Thymus (tissue), 11 donors: ENCODE measurements around the gene TK1. TPM values are rescaled to one million over a fixed set of nuclear protein-coding genes. Genes with fewer than 3 reads are reported as not detected.
A peak's percentile ranks its signal among the peaks of the same experiment; 100 is the strongest.

Source experiments
- DNase-seq, 9 donors: peaks; one replicate each; pipeline ENCODE4 v3.0.0-alpha.2; 2013; ENCODE audit warnings: low spot score in 9 of 9, low read depth in 6 of 9, missing footprints in 1 of 9
- H3K27ac ChIP-seq, 2 donors: one replicate each; pipeline ENCODE4 v1.5.1; 2013; ENCODE audit warnings: control low read depth in 1 of 2, low read depth in 1 of 2, low read length in 1 of 2, mild to moderate bottlenecking in 1 of 2, moderate library complexity in 1 of 2
- H3K27me3 ChIP-seq, 2 donors: one replicate each; pipeline ENCODE4 v1.5.1; 2013; ENCODE audit warnings: low read length in 1 of 2; ENCODE audit not compliant: control insufficient read depth in 2 of 2, insufficient read depth in 1 of 2
- H3K36me3 ChIP-seq, 2 donors: one replicate each; pipeline ENCODE4 v1.5.1; 2013; ENCODE audit warnings: low read length in 1 of 2, mild to moderate bottlenecking in 1 of 2, moderate library complexity in 1 of 2; ENCODE audit not compliant: control insufficient read depth in 2 of 2, insufficient read depth in 2 of 2
- H3K4me1 ChIP-seq, 2 donors: one replicate each; pipeline ENCODE4 v1.5.1; 2013; ENCODE audit warnings: low read length in 2 of 2; ENCODE audit not compliant: control insufficient read depth in 2 of 2, insufficient read depth in 2 of 2
- H3K4me3 ChIP-seq, 2 donors: one replicate each; pipeline ENCODE4 v1.5.1; 2013; ENCODE audit warnings: low read length in 2 of 2, control low read depth in 1 of 2, mild to moderate bottlenecking in 1 of 2
- H3K9me3 ChIP-seq, 2 donors: one replicate each; pipeline ENCODE4 v1.5.1; 2013; ENCODE audit warnings: low read length in 1 of 2, mild to moderate bottlenecking in 1 of 2; ENCODE audit not compliant: control insufficient read depth in 2 of 2, insufficient read depth in 1 of 2
- WGBS: extraction: QIAGEN DNeasy Blood & Tissue Kit; methylation state at CpG from one replicate; pipeline ENCODE4 v1.1.7; 2013; 5-methylcytosine and 5-hydroxymethylcytosine counted together
- polyA plus RNA-seq: library from polyadenylated mRNA; stranded (reverse); fragments of 200-250 nt; gene quantifications from one replicate; pipeline ENCODE4 v1.2.3, GENCODE V29; 2013
- total RNA-seq: library from RNA; stranded (reverse); fragments of 120-200 nt; gene quantifications from one replicate; pipeline ENCODE4 v1.2.4, GENCODE V29; 2013
- donor health status: healthy.

The TK1 gene
- total and polyA plus RNA-seq, 2 donors, result 3.8 to 32.3 TPM

GRCh38 chr17:78185981-78186691, 716 bp downstream of the TK1 start:
- no peak for DNase-seq
- H3K9me3 ChIP-seq, result no peaks in the 10 kb centered on the region
- WGBS, result 73% methylated on average over 10 of the region's 10 CpGs
- H3K27ac ChIP-seq, result no peak overlapping the region
- H3K4me3 ChIP-seq, result peak overlapping the region; percentile 46 to 62
- peaks cover 9 to 39% of the 10 kb centered on the region in 2 donors for H3K4me1 ChIP-seq
- peaks cover 9 to 22% of the 10 kb centered on the region in 2 donors for H3K36me3 ChIP-seq
- no peaks in the 10 kb centered on the region for H3K27me3 ChIP-seq

GRCh38 chr17:78184868-78185267, 2.0 kb downstream of the TK1 start:
- H3K27ac ChIP-seq, result no peak overlapping the region
- no peak overlapping the region for H3K4me3 ChIP-seq
- peaks cover 9 to 39% of the 10 kb centered on the region in 2 donors for H3K4me1 ChIP-seq
- no peak for DNase-seq
- 97% methylated on average over 9 of the region's 9 CpGs for WGBS
- peaks cover 12 to 18% of the 10 kb centered on the region in 2 donors for H3K36me3 ChIP-seq
- no peaks in the 10 kb centered on the region for H3K9me3 ChIP-seq
- H3K27me3 ChIP-seq, result no peaks in the 10 kb centered on the region

- Histone ChIP-seq H3K27ac (no peak overlapping the region), H3K27me3 (no peaks in the 10 kb centered on the region), H3K9me3 (no peaks in the 10 kb centered on the region), H3K4me3 (no peak overlapping the region), H3K4me1 (peaks cover 9 to 39% of the 10 kb centered on the region in 2 donors), H3K36me3 (peaks cover 13 to 22% of the 10 kb centered on the region in 2 donors)
- 93% methylated on average over 10 of the region's 10 CpGs for WGBS
- no peak for DNase-seq
These were observed 2.5 kb downstream of the TK1 start for GRCh38 chr17:78184351-78184750.

- Histone ChIP-seq H3K4me3 (no peak overlapping the region), H3K27ac (no peak overlapping the region), H3K4me1 (peaks cover 9 to 39% of the 10 kb centered on the region in 2 donors), H3K27me3 (no peaks in the 10 kb centered on the region), H3K9me3 (no peaks in the 10 kb centered on the region), H3K36me3 (peaks cover 13 to 26% of the 10 kb centered on the region in 2 donors)
- WGBS, result 98% methylated on average over 12 of the region's 12 CpGs
- no peak for DNase-seq
These were observed 2.9 kb downstream of the TK1 start for GRCh38 chr17:78183916-78184315.

GRCh38 chr17:78182504-78182903, 4.3 kb downstream of the TK1 start:
- WGBS, result 97% methylated on average over 13 of the region's 13 CpGs
- no peak overlapping the region for H3K27ac ChIP-seq
- H3K4me3 ChIP-seq, result no peak overlapping the region
- no peaks in the 10 kb centered on the region for H3K9me3 ChIP-seq
- DNase-seq, result no peak
- peaks cover 13 to 31% of the 10 kb centered on the region in 2 donors for H3K36me3 ChIP-seq
- H3K4me1 ChIP-seq, result peaks cover 6 to 32% of the 10 kb centered on the region in 2 donors
- H3K27me3 ChIP-seq, result no peaks in the 10 kb centered on the region

- H3K4me1 ChIP-seq, result peaks cover 2 to 23% of the 10 kb centered on the region in 2 donors
- no peak overlapping the region for H3K27ac ChIP-seq
- 91% methylated on average over 2 of the region's 2 CpGs for WGBS
- H3K27me3 ChIP-seq, result no peaks in the 10 kb centered on the region
- H3K9me3 ChIP-seq, result no peaks in the 10 kb centered on the region
- no peak overlapping the region for H3K4me3 ChIP-seq
- peaks cover 13 to 39% of the 10 kb centered on the region in 2 donors for H3K36me3 ChIP-seq
- no peak for DNase-seq
These were observed 6.3 kb downstream of the TK1 start for GRCh38 chr17:78180508-78180907.

- Histone ChIP-seq H3K9me3 (no peaks in the 10 kb centered on the region), H3K4me3 (no peak overlapping the region), H3K27me3 (no peaks in the 10 kb centered on the region), H3K4me1 (peaks cover 2 to 20% of the 10 kb centered on the region in 2 donors), H3K27ac (no peak overlapping the region), H3K36me3 (peaks cover 17 to 43% of the 10 kb centered on the region in 2 donors)
- no peak for DNase-seq
- WGBS, result 82% methylated on average over 14 of the region's 14 CpGs
These were observed 6.8 kb downstream of the TK1 start for GRCh38 chr17:78180083-78180482.

GRCh38 chr17:78179372-78179771, 7.5 kb downstream of the TK1 start:
- no peak overlapping the region for H3K4me3 ChIP-seq
- H3K9me3 ChIP-seq, result no peaks in the 10 kb centered on the region
- H3K36me3 ChIP-seq, result peaks cover 18 to 50% of the 10 kb centered on the region in 2 donors
- no peak overlapping the region for H3K27ac ChIP-seq
- no peak for DNase-seq
- peaks cover 2 to 19% of the 10 kb centered on the region in 2 donors for H3K4me1 ChIP-seq
- H3K27me3 ChIP-seq, result no peaks in the 10 kb centered on the region
- 98% methylated on average over 17 of the region's 17 CpGs for WGBS

- Histone ChIP-seq H3K4me3 (no peak overlapping the region), H3K27me3 (no peaks in the 10 kb centered on the region), H3K9me3 (no peaks in the 10 kb centered on the region), H3K36me3 (peaks cover 21 to 62% of the 10 kb centered on the region in 2 donors), H3K4me1 (peaks cover 2 to 42% of the 10 kb centered on the region in 2 donors), H3K27ac (no peak overlapping the region)
- 28% methylated on average over 14 of the region's 14 CpGs for WGBS
- peak in 8 of 9 donors; percentile 42 to 84 (median 68) for DNase-seq
These were observed 10.3 kb downstream of the TK1 start for GRCh38 chr17:78176548-78177025.
